ENCODE results near the gene IQSEC1. TPM values are rescaled to one million over a fixed set of nuclear protein-coding genes. Genes with fewer than 3 reads are reported as not detected.

IQSEC1 gene
- total RNA-seq, 2 donors from 2014 or later, result 22.7 to 24.5 TPM

DNA sequence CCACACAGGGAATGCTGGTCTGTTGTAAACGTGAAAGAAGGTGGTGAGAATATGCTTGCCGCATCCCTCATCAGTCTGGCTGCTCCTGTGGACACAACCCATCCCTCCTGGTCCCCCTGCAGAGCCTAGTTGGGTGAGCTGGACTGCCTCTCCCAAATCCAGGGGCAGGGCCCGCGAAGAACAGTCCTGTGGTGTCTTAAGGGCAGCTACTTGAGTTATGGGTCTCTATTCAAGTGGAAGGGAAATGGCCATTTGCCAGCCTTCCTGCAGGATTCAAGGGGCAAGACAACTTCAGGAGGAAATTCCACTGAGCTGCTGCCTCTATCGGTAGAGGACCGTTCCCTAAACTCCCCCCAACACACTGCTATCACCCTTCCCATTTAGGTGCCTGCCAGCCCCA lies 98.9 kb downstream of the IQSEC1 start:
- Histone ChIP-seq H3K9ac (ENCODE audit: extremely low read depth, low read length, poor library complexity, severe bottlenecking) (no peak overlapping the region), H3K27ac (ENCODE audit: low read depth, low read length) (no peak overlapping the region), H3K4me1 (ENCODE audit: control insufficient read depth, insufficient read depth, low read length) (peaks cover 8% of the 10 kb centered on the region), H3K27me3 (ENCODE audit: control insufficient read depth, insufficient read depth, low read length, poor library complexity, severe bottlenecking) (no peaks in the 10 kb centered on the region), H3K9me3 (ENCODE audit: control insufficient read depth, low read length) (no peaks in the 10 kb centered on the region), H3K36me3 (ENCODE audit: control insufficient read depth, insufficient read depth, low read length) (no peaks in the 10 kb centered on the region), H3K4me3 (ENCODE audit: low read length) (no peak overlapping the region)
- H3K27ac Mint-ChIP-seq, result no peak overlapping the region
- H3K9me3 Mint-ChIP-seq, result no peaks in the 10 kb centered on the region
- H3K36me3 Mint-ChIP-seq (ENCODE audit: low read depth), result no peaks in the 10 kb centered on the region
- peaks cover 38% of the 10 kb centered on the region for H3K27me3 Mint-ChIP-seq (ENCODE audit: insufficient read depth)
- WGBS, 2 experiments (ENCODE audit: insufficient coverage in 1 of 2, insufficient read length in 1 of 2), result 84 to 91% methylated on average over 6 of the region's 6 CpGs
- H3K4me1 Mint-ChIP-seq, result peaks cover 19% of the 10 kb centered on the region
- TF ChIP-seq CTCF (conservative IDR thresholded peaks at IDR 0.05), result no peak
- no peak for DNase-seq
- H3K4me3 Mint-ChIP-seq, result no peak overlapping the region

DNA sequence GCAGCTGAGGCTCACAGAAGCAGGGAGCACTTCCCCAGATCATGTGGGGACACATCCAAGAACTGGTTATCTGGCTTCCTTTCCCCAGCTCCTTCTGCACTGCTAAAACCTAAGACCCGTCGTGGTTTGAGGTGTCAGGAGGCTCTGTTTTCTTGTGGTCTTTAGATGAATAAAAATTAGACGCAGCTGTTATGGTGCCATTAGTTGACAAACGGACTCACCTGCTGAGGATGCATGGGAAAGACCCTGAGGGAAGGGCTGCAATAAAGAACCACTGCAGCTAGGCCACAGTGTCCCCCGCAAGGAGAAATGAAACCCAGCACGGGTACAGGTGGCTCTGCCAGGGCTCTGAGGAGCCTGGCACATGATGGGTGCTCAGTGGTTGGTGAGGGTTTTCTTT lies 99.4 kb downstream of the IQSEC1 start:
- Mint-ChIP-seq H3K27me3 (ENCODE audit: insufficient read depth) (peaks cover 43% of the 10 kb centered on the region), H3K9me3 (no peaks in the 10 kb centered on the region), H3K4me1 (peaks cover 14% of the 10 kb centered on the region), H3K27ac (no peak overlapping the region), H3K4me3 (no peak overlapping the region), H3K36me3 (ENCODE audit: low read depth) (no peaks in the 10 kb centered on the region)
- DNase-seq, result no peak
- H3K27ac ChIP-seq (ENCODE audit: low read depth, low read length), result no peak overlapping the region
- H3K4me1 ChIP-seq (ENCODE audit: control insufficient read depth, insufficient read depth, low read length), result peaks cover 8% of the 10 kb centered on the region
- no peaks in the 10 kb centered on the region for H3K9me3 ChIP-seq (ENCODE audit: control insufficient read depth, low read length)
- H3K4me3 ChIP-seq (ENCODE audit: low read length), result no peak overlapping the region
- WGBS, 2 experiments (ENCODE audit: insufficient coverage in 1 of 2, insufficient read length in 1 of 2), result 94 to 96% methylated on average over 4 to 6 of the region's 6 CpGs
- no peak overlapping the region for H3K9ac ChIP-seq (ENCODE audit: extremely low read depth, low read length, poor library complexity, severe bottlenecking)
- H3K36me3 ChIP-seq (ENCODE audit: control insufficient read depth, insufficient read depth, low read length), result no peaks in the 10 kb centered on the region
- TF ChIP-seq CTCF (conservative IDR thresholded peaks at IDR 0.05), result no peak
- H3K27me3 ChIP-seq (ENCODE audit: control insufficient read depth, insufficient read depth, low read length, poor library complexity, severe bottlenecking), result peaks cover 2% of the 10 kb centered on the region

DNA sequence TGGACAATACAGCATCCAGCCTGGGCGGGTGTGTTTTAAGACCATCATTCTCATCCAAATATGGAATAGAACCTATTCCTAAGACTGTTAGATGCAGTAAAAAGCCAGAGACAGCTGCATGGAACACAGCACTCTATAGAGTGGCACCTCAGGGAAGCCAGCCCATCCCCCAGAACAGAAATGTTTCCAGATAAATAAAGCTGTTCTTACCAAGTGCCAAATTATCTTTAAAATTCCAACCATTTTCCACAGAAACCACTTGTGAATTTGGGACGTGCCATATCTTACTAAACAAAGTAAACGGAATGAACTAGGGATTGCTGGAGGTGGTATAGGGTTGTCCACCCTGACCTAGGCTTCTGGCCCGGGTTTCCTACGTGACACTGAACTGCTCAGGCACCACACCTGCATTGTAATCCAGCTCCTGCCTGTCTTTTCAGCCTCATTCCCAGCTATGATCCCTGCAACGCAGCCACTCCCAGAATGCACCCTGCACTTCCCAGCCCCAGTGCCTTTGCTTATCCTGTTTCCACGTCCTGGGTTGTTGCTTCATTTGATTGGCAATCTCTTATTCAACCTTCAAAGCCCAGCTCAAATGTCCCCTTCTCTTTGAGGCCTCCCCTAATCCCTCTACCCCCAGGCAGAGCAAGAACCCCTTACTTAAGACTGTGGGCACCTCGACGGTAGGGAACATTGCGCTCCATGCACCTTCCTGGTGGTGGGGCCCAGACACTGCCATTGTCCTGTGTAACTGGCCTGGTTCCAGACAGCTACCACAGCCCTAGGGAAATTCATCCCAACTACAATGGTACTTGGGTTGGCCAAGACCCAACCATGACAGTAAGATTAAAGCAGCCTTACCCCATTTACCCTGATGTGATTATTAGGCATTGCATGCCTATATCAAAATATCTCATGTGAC lies 100.2 kb downstream of the IQSEC1 start:
- H3K27me3 Mint-ChIP-seq (ENCODE audit: insufficient read depth), result peaks cover 47% of the 10 kb centered on the region
- no peak overlapping the region for H3K4me3 ChIP-seq (ENCODE audit: low read length)
- peaks cover 13% of the 10 kb centered on the region for H3K4me1 Mint-ChIP-seq
- H3K4me1 ChIP-seq (ENCODE audit: control insufficient read depth, insufficient read depth, low read length), result peaks cover 6% of the 10 kb centered on the region
- H3K9ac ChIP-seq (ENCODE audit: extremely low read depth, low read length, poor library complexity, severe bottlenecking), result no peak overlapping the region
- peaks cover 10% of the 10 kb centered on the region for H3K27me3 ChIP-seq (ENCODE audit: control insufficient read depth, insufficient read depth, low read length, poor library complexity, severe bottlenecking)
- H3K4me3 Mint-ChIP-seq, result no peak overlapping the region
- DNase-seq, result no peak
- H3K27ac ChIP-seq (ENCODE audit: low read depth, low read length), result no peak overlapping the region
- H3K36me3 Mint-ChIP-seq (ENCODE audit: low read depth), result no peaks in the 10 kb centered on the region
- H3K9me3 Mint-ChIP-seq, result no peaks in the 10 kb centered on the region
- WGBS, 2 experiments (ENCODE audit: insufficient coverage in 1 of 2, insufficient read length in 1 of 2), result 90 to 100% methylated on average over 6 to 10 of the region's 10 CpGs
- H3K27ac Mint-ChIP-seq, result no peak overlapping the region
- H3K36me3 ChIP-seq (ENCODE audit: control insufficient read depth, insufficient read depth, low read length), result no peaks in the 10 kb centered on the region
- no peak for TF ChIP-seq CTCF (conservative IDR thresholded peaks at IDR 0.05)
- no peaks in the 10 kb centered on the region for H3K9me3 ChIP-seq (ENCODE audit: control insufficient read depth, low read length)
